Activated CD4-positive, alpha-beta T cell treated with anti-CD3 and anti-CD28 coated beads for 36 hours (primary cell): ENCODE measurements around the gene SNRNP70. TPM values are rescaled to one million over a fixed set of nuclear protein-coding genes. Genes with fewer than 3 reads are reported as not detected.
"Not testable (repeated sequence)": the region's sequence is repeated elsewhere in the genome, so short reads cannot be mapped to it uniquely, and the experiment has no call there.

Experiments used
- ATAC-seq: fragments of 200-7000 bp; cut with Tn5 transposase; one replicate; pipeline ENCODE4 v1.10.0; 2021; ENCODE audit warnings: mild to moderate bottlenecking, moderate library complexity
- CTCF ChIA-PET: fragments of 350-600 bp; sonication (Branson Sonifier 250); formaldehyde crosslinking; loops from one replicate; lab custom pipeline; 2021; ENCODE audit warnings: antibody characterized with exemption; lab: Charles Lee
- POLR2A ChIA-PET: fragments of 350-600 bp; sonication (Branson Sonifier 250); formaldehyde crosslinking; loops from one replicate; lab custom pipeline; 2021; ENCODE audit warnings: antibody characterized with exemption, inconsistent platforms; lab: Charles Lee
- DNase-seq: peaks from one replicate; pipeline ENCODE4 v3.0.0-alpha.2; 2020
- H3K27ac Mint-ChIP-seq: one replicate; pipeline ENCODE4 v1.8.0; 2021; ENCODE audit warnings: mixed read lengths
- H3K27me3 Mint-ChIP-seq: one replicate; pipeline ENCODE4 v1.8.0; 2021; ENCODE audit warnings: mixed read lengths
- H3K36me3 Mint-ChIP-seq: one replicate; pipeline ENCODE4 v1.8.0; 2021; ENCODE audit warnings: low read depth, mixed read lengths
- H3K4me1 Mint-ChIP-seq: one replicate; pipeline ENCODE4 v1.8.0; 2021; ENCODE audit warnings: mixed read lengths
- H3K4me3 Mint-ChIP-seq: one replicate; pipeline ENCODE4 v1.8.0; 2021; ENCODE audit warnings: mild to moderate bottlenecking, moderate library complexity, mixed read lengths
- H3K9me3 Mint-ChIP-seq: one replicate; pipeline ENCODE4 v1.8.0; 2021; ENCODE audit warnings: low read depth, mixed read lengths
- intact Hi-C, 2 experiments: fragments of 100-400 bp; cut with DNase I in 1 of 2; cut with micrococcal nuclease in 1 of 2; formaldehyde crosslinking; loops; one replicate each; pipeline versions ENCODE4 v1.14.2 to v1.15.1; 2022 to 2024; cut with DNase I, micrococcal nuclease
- total RNA-seq, 2 experiments: library from RNA; stranded (reverse); gene quantifications; one replicate each; pipeline ENCODE4 v1.2.3, GENCODE V29; 2021

The SNRNP70 gene
- total RNA-seq, 2 experiments from 2014 or later = 225 to 306 TPM

DNA sequence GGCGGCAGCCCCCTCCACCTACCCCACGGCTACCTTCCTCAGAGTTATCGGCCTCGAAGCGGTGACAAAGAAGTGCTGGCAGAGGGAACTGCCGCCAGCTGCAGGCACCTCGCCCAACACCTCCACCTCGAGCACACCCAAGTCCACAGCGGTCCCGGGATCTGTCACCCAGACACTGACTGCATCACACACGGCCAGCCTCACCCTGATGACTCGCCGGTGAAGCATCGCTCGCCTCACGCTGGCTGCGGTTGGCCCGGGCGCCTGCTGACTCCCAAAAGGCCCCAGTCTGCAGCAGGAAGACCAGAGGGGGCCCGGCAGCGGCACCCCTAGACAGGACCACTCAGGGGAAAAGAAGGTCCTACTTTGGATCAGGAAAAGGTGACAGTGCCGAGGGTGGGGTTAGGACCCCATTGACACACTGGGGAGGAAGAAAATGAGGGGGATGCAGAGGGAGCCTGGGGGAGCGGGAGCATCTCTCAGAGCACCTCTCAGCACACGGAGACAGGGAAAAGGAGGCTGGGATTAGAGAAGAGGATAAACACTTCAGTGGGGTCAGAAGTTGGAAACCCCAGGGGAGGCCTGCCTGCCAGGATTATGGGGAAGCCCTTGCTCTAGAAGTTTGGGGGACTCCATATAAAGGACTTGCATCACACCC is 34.7 kb upstream of the SNRNP70 start:
- H3K4me1 Mint-ChIP-seq, H3K36me3 Mint-ChIP-seq, H3K27ac Mint-ChIP-seq, H3K9me3 Mint-ChIP-seq, POLR2A ChIA-PET, DNase-seq, H3K27me3 Mint-ChIP-seq, intact Hi-C loops, ATAC-seq, H3K4me3 Mint-ChIP-seq: not testable (repeated sequence)
- CTCF ChIA-PET = interaction anchor here (1.5 kb wide), 1 partner anchor 9 kb away, joined by 4 read pairs; no protein-coding TSS in a partner anchor

DNA sequence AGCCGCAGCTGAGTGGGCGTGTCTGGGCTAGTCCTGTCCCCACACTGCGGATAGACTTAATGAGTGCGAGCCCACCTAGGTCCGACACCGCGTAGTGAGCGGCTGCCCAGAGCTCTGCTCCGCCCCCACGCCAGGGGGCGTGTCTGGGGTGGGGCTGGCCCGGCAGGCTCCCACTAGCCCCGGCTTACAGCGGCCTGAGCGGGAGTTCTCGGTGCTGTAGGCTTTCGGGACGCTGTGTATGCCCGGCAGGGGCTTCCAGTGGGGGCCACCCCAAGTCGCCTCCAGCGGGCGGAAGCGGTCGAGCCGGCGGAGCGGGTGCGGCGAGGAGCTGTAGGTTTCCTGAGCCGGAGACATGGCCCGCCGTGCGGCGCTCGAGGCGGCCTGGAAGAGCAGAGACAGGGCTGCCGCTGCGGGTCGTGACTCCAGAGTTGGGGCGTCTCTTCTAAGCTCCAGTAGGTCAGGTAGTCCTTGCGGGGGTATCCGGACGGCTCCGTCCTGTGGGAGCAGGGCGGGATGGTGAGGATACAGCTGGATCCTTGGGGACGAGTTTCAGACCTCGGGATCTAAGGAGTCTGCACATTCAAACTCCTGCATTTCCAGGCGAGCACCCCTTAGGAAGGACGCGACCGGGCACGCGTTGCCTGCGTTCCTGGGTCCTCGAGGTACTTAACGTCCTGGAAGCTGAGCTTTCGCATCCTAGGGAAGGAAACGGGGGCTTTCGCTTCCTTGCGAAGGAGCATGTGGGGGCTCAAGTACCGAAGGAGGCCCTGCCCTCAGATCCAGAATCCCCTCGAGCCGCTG is 28.9 kb upstream of the SNRNP70 start:
- peaks cover 35% of the 10 kb centered on the region for H3K27me3 Mint-ChIP-seq

DNA sequence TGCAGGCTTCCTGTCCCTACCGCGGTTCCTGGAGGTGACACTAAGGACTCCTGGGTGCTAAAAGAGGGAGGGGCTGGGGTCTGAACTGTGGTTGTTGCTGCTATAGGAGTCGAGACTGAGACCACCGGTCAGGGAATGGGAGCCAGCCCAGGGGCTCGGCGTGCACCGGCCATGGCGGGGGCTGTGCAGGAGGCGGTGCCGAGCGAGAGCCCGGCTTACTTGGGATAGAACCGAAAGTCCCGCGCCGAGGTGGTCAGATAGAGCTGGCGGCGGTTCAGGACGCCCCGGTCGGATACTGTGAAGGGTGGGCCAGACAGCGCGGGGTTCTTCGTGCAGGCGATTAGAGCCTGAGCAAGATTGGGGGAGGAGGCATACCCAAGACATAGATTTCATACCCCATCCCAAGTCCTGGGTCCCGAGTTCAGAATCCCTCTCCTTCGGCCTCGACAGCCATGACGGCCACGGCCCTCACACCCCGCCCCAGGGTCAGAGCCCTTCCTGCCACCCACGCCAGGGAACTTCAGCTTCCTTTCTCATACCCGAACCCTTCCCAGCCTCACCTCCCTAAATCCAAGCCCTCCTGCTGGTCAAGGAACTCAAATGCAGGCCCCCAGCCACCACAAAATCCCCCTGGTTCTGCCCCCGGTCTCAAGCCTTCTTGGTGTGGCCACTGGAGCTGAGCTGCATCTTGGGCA is 28.2 kb upstream of the SNRNP70 start:
- not testable (repeated sequence) for DNase-seq, H3K9me3 Mint-ChIP-seq, H3K27ac Mint-ChIP-seq, H3K36me3 Mint-ChIP-seq
- peaks cover 35% of the 10 kb centered on the region for H3K27me3 Mint-ChIP-seq
- H3K4me1 Mint-ChIP-seq = peaks cover 20% of the 10 kb centered on the region
- POLR2A ChIA-PET = interaction anchor here (0.6 to 0.7 kb wide), 2 partner anchors 291 to 305 kb away, joined by 3 to 4 read pairs; no protein-coding TSS in a partner anchor
- peak overlapping the region; percentile 56 for H3K4me3 Mint-ChIP-seq
- ATAC-seq = peak; percentile 8
- intact Hi-C loops = loop anchor here in 1 of 2 experiments (2.0 to 5.0 kb wide), 2 partner anchors 58 to 95 kb away; partner anchors contain the start of gene LIN7B
- CTCF ChIA-PET = interaction anchor here (0.9 to 1.6 kb wide), 5 partner anchors 8 to 64 kb away, joined by 3 to 11 read pairs (median 3); partner anchors contain the start of genes GYS1, NTF4 and RUVBL2

More for the DNA sequence above, 28.9 kb upstream of the SNRNP70 start:
- H3K36me3 Mint-ChIP-seq = no peaks in the 10 kb centered on the region
- intact Hi-C loops = loop anchor here in 1 of 2 experiments (2.0 to 5.0 kb wide), 2 partner anchors 58 to 96 kb away; partner anchors contain the start of gene LIN7B
- DNase-seq (peak; percentile 69), ATAC-seq (peak; percentile 68)
- H3K9me3 Mint-ChIP-seq = no peaks in the 10 kb centered on the region
- H3K27ac Mint-ChIP-seq = no peak overlapping the region
- peak overlapping the region; percentile 56 for H3K4me3 Mint-ChIP-seq
- CTCF ChIA-PET = interaction anchor here (0.9 to 1.6 kb wide), 6 partner anchors 9 to 170 kb away, joined by 3 to 11 read pairs (median 3); partner anchors contain the start of genes GYS1, NTF4 and RUVBL2
- POLR2A ChIA-PET = interaction anchor here (0.6 to 0.7 kb wide), 2 partner anchors 292 to 304 kb away, joined by 3 to 4 read pairs; no protein-coding TSS in a partner anchor
- peaks cover 20% of the 10 kb centered on the region for H3K4me1 Mint-ChIP-seq

DNA sequence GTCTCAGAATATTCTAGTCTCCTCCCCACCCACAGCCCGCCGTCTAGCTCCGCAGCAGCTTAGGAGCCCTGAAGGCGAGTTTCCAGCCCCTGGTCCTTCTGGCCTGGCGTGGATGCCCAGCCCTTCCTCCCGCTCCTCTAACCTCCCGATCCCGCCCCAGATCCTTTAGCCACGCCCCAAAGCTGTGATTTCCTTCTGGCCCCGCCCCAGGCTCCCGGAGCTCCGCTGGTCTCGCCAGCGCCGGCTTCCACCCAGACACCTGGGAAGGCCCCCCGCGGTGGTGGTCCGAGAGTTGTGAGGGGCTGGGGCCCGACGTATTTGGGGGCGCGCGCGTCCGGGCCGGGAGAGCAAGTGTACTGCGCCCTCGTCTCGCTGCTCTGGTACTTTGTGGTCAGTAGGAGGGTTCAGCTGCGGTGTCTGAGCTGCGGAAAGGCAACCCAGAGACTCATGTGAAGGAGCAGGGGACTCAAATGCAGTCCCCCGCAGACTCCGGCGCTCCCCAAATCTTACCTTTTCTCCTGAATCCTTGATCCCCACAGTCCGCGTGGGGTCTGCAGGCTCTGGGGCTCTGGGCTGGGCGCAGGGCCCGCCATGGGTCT is 27.5 kb upstream of the SNRNP70 start, which contains the start of gene CGB7:
TSS of gene CGB7 (minus strand) at position 114 of the 599 bp plus-strand sequence. CDS start 2,374 bp downstream, outside the sequence.
- DNase-seq (peak; percentile 64), ATAC-seq (peak; percentile 33)
- Mint-ChIP-seq H3K36me3 (no peaks in the 10 kb centered on the region), H3K4me1 (peaks cover 20% of the 10 kb centered on the region), H3K27me3 (peaks cover 35% of the 10 kb centered on the region), H3K9me3 (no peaks in the 10 kb centered on the region), H3K27ac (no peak within 1 kb of the TSS), H3K4me3 (peak within 1 kb of the TSS; percentile 56)
- ChIA-PET CTCF (interaction anchor here (1.3 to 2.0 kb wide), 3 partner anchors 17 to 89 kb away, joined by 3 to 5 read pairs (median 5); partner anchors contain the start of genes GYS1 and RUVBL2), POLR2A (no interaction called here)
- intact Hi-C loops = loop anchor here in 1 of 2 experiments (2.0 to 5.0 kb wide), 2 partner anchors 57 to 95 kb away; partner anchors contain the start of gene LIN7B

DNA sequence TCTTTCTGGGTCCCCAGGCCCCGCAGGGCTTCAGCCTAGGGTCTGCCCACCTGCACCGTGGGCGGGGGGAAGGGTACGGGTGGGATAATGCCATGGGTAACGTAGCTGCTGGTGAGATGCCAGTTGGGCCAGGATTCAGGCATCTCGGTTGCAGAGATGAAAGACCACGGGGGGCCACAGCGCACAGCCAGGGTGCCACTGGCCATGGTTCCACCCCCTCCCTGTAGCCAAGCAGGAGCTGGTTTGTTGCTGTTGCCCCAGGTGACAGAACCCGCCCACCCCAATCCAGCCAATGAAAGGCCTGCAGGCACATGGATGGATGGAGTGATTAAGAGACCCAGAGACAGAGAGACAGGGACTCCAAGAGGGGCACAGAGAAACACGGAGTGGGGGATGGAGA is 26.7 kb upstream of the SNRNP70 start:
- Mint-ChIP-seq H3K27ac (no peak overlapping the region), H3K4me1 (peaks cover 20% of the 10 kb centered on the region), H3K27me3 (peaks cover 39% of the 10 kb centered on the region), H3K9me3 (no peaks in the 10 kb centered on the region), H3K36me3 (no peaks in the 10 kb centered on the region), H3K4me3 (no peak overlapping the region)
- ATAC-seq = peak; percentile 37
- intact Hi-C loops = loop anchor here in 1 of 2 experiments (5.0 kb wide), 1 partner anchor 94 kb away; no protein-coding TSS in a partner anchor
- CTCF ChIA-PET = interaction anchor here (1.3 to 2.0 kb wide), 3 partner anchors 7 to 88 kb away, joined by 3 to 5 read pairs (median 4); partner anchors contain the start of genes GYS1 and RUVBL2
- peak; percentile 66 for DNase-seq
- POLR2A ChIA-PET = no interaction called here

DNA sequence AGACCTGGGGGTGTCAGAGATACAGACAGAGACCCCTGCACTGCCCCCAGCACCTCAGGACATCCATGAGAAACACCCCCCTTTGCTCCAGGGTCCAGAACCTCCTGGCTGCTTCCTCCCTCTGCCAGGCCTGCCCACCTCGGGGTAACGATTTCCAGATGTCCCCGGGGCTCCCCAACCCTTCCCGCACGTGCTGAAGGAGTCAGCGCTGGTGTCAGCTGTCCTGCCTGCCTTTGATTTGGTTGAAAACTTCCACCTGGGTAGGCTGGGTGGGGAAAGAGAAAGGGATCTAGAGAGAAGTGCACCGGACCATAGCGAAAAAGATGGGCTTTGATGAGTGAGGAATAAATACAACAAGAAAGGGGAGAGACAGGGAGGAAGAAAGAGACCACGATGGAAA is 26.2 kb upstream of the SNRNP70 start:
- DNase-seq = no peak
- no peak overlapping the region for H3K4me3 Mint-ChIP-seq
- H3K36me3 Mint-ChIP-seq = no peaks in the 10 kb centered on the region
- H3K9me3 Mint-ChIP-seq = no peaks in the 10 kb centered on the region
- H3K27ac Mint-ChIP-seq = no peak overlapping the region
- ChIA-PET POLR2A (no interaction called here), CTCF (interaction anchor here (1.3 to 2.0 kb wide), 2 partner anchors 8 to 66 kb away, joined by 4 to 5 read pairs; partner anchors contain the start of genes GYS1 and RUVBL2)
- intact Hi-C loops = loop anchor here in 1 of 2 experiments (5.0 kb wide), 1 partner anchor 93 kb away; no protein-coding TSS in a partner anchor
- peaks cover 40% of the 10 kb centered on the region for H3K27me3 Mint-ChIP-seq
- peaks cover 20% of the 10 kb centered on the region for H3K4me1 Mint-ChIP-seq
- ATAC-seq = no peak

DNA sequence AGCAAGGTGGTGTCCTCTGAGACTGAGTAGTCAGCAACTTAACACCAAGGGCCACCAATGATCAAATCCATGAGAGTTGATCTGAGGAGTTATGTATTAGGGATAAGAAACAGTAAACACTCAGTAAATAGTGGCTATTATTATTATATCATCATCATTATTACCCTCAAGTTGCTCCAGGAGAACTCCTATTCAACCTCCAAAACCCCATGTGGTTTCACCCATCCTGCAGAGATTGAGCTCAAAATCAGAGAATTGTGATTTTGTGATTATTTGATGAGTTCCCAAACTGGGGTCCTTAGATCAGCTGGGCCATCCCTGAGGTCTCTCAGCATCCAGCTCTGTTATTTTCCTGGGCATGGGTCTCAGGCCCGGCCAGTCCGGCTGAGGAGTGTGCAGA is 24.3 kb upstream of the SNRNP70 start:
- DNase-seq = no peak
- Mint-ChIP-seq H3K4me3 (no peak overlapping the region), H3K27me3 (peaks cover 52% of the 10 kb centered on the region), H3K9me3 (no peaks in the 10 kb centered on the region), H3K4me1 (peaks cover 20% of the 10 kb centered on the region), H3K27ac (no peak overlapping the region), H3K36me3 (no peaks in the 10 kb centered on the region)
- intact Hi-C loops = no loop called here
- ATAC-seq = no peak
- ChIA-PET CTCF (interaction anchor here (1.3 to 1.7 kb wide), 3 partner anchors 9 to 138 kb away, joined by 4 to 8 read pairs (median 5); no protein-coding TSS in a partner anchor), POLR2A (interaction anchor here (0.6 kb wide), 1 partner anchor 134 kb away, joined by 4 read pairs; no protein-coding TSS in a partner anchor)

DNA sequence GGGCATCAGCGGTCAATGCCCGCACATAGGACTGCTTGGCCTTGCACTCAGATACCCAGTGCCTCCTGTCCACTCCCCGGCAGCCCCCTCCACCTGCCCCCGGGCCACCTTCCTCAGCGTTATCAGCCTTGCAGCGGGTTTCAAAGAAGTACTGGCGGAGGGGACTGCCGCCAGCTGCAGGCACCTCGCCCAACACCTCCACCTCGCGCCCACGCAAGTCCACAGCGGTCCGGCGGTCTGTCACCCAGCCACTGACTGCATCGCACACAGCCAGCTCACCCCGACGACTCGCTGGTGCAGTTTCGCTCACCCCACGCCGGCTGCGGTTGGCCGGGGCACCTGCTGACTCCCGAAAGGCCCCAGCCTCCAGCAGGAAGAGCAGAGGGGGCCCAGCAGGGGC is 23.8 kb upstream of the SNRNP70 start:
- H3K27me3 Mint-ChIP-seq = peaks cover 56% of the 10 kb centered on the region
- intact Hi-C loops = no loop called here
- H3K4me1 Mint-ChIP-seq = peaks cover 17% of the 10 kb centered on the region
- H3K36me3 Mint-ChIP-seq = no peaks in the 10 kb centered on the region
- no peaks in the 10 kb centered on the region for H3K9me3 Mint-ChIP-seq
- H3K27ac Mint-ChIP-seq = no peak overlapping the region
- ChIA-PET CTCF (interaction anchor here (1.4 to 1.7 kb wide), 2 partner anchors 9 to 137 kb away, joined by 5 to 8 read pairs; no protein-coding TSS in a partner anchor), POLR2A (no interaction called here)
- H3K4me3 Mint-ChIP-seq = no peak overlapping the region
- ATAC-seq (no peak), DNase-seq (no peak)

DNA sequence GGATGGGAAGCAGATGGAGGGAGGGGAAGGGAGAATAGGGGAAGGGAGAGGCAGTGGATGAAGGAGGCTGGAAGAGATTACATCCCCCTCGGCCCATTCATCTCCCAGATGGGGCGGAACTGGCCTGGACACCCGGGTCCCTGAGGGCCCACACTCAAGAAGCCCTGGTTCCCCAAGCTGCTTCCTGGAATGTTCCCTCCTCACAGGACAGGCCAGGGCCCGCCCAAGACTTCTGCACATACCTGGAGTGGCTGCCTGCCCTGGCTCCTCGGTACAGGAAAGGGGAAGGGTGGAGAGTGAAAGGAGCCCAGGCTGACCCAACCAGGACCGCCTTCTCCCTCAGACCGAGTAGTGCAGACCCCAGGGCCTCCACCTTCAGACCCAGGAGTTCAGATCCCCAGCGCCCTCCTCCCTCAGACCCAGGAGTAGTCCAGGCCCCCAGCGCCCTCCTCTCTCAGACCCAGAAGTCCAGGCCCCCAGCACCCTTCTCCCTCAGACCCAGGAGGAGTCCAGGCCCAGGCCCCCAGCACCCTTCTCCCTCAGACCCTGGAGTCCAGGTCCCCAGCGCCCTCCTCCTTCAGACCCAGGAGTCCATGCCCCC is 21.1 kb upstream of the SNRNP70 start:
- Mint-ChIP-seq H3K9me3 (no peaks in the 10 kb centered on the region), H3K27ac (no peak overlapping the region), H3K36me3 (no peaks in the 10 kb centered on the region), H3K4me1 (no peaks in the 10 kb centered on the region), H3K4me3 (no peak overlapping the region), H3K27me3 (peaks cover 50% of the 10 kb centered on the region)
- DNase-seq (no peak), ATAC-seq (no peak)
- intact Hi-C loops = no loop called here
- ChIA-PET CTCF (interaction anchor here (1.6 kb wide), 1 partner anchor 8 kb away, joined by 3 read pairs; no protein-coding TSS in a partner anchor), POLR2A (no interaction called here)
